K562 (cell line): Measurements from ENCODE around the gene NUPR1. TPM values are rescaled to one million over a fixed set of nuclear protein-coding genes. Genes with fewer than 3 reads are reported as not detected.

Experiments used
- ATAC-seq: fragments of 200-7000 bp; cut with Tn5 transposase; 3 replicates; pipeline ENCODE4 v1.9.1; 2020; ENCODE audit warnings: moderate library complexity
- BruUV-seq: library from RNA; stranded (reverse); fragments of 400-500 nt; replicated peaks from 2 replicates; lab custom pipeline; 2021; lab: Mats Ljungman, UMichigan
- CTCF ChIA-PET: fragments of 300-600 bp; formaldehyde crosslinking; extraction: SDS; loops from one replicate; lab custom pipeline; 2021; ENCODE audit warnings: low intra/inter-chr PET ratio; lab: Yijun Ruan, JAX
- POLR2A ChIA-PET: fragments of 300-600, 350-650 bp; sonication (Branson Sonifier 250); formaldehyde crosslinking; extraction: SDS; loops from one replicate; lab custom pipeline; 2021; ENCODE audit warnings: antibody characterized with exemption, inconsistent platforms; lab: Yijun Ruan, JAX
- DNase-seq, 4 experiments: peaks; one replicate each; pipeline versions ENCODE4 v3.0.0 to v3.0.0-alpha.2; 2011 to 2018; ENCODE audit warnings: low spot score in 3 of 4, mixed read lengths in 3 of 4; ENCODE audit errors: extremely low read depth in 1 of 4
- FAIRE-seq: peaks from 2 replicates; lab custom pipeline; 2011; peaks lifted over from hg19 to GRCh38; lab: Jason Lieb, UNC
- H2AFZ ChIP-seq: 2 replicates; pipeline ENCODE4 v1.6.0; 2011; ENCODE audit warnings: low read depth, low read length, control low read depth, inconsistent platforms
- H3K27ac ChIP-seq: fragments of 200-600 bp; 3 replicates; pipeline ENCODE4 v1.8.0; 2011; ENCODE audit warnings: low read depth, mild to moderate bottlenecking, control low read depth, inconsistent platforms, low read length, moderate library complexity, mixed read lengths; ENCODE audit errors: extremely low read depth
- H3K27me3 ChIP-seq, 2 experiments: fragments of 300-600 bp in 1 of 2; 2 replicates in 1 of 2; 3 replicates in 1 of 2; pipeline versions ENCODE4 v1.6.0 to v1.8.0; 2011; ENCODE audit warnings: inconsistent platforms in 2 of 2, low read length in 2 of 2, mild to moderate bottlenecking in 1 of 2, mixed read lengths in 1 of 2, moderate library complexity in 1 of 2; ENCODE audit not compliant: control insufficient read depth in 2 of 2, insufficient read depth in 2 of 2
- H3K36me3 ChIP-seq: fragments of 300-600 bp; 3 replicates; pipeline ENCODE4 v1.8.0; 2011; ENCODE audit warnings: mild to moderate bottlenecking, low read length, inconsistent platforms; ENCODE audit not compliant: control insufficient read depth, insufficient read depth
- H3K4me1 ChIP-seq, 2 experiments: fragments of 200-600 bp in 1 of 2; replicated peaks in 1 of 2; 2 replicates in 1 of 2; 3 replicates in 1 of 2; pipeline versions ENCODE4 v1.5.1 to v1.8.0; 2011; ENCODE audit warnings: inconsistent platforms in 2 of 2, low read length in 2 of 2, mild to moderate bottlenecking in 1 of 2, mixed read lengths in 1 of 2, moderate library complexity in 1 of 2; ENCODE audit not compliant: control insufficient read depth in 2 of 2, insufficient read depth in 2 of 2
- H3K4me2 ChIP-seq: 2 replicates; pipeline ENCODE4 v1.6.1; 2011; ENCODE audit warnings: low read length, control low read depth, inconsistent platforms, mixed read lengths; ENCODE audit not compliant: insufficient read depth
- H3K4me3 ChIP-seq: fragments of 200-600 bp; sonication (generic), shearing (Covaris generic); 2 replicates; pipeline ENCODE4 v1.5.1; 2016; ENCODE audit warnings: control low read depth, inconsistent platforms
- H3K79me2 ChIP-seq: fragments of 200-600 bp; 3 replicates; pipeline ENCODE4 v1.8.0; 2011; ENCODE audit warnings: low read length, inconsistent platforms; ENCODE audit not compliant: control insufficient read depth, insufficient read depth
- H3K9ac ChIP-seq, 2 experiments: 2 replicates each; pipeline versions ENCODE4 v1.6.0 to v1.6.1; 2011; ENCODE audit warnings: low read depth in 2 of 2, low read length in 2 of 2, control low read depth in 1 of 2, inconsistent platforms in 1 of 2, mild to moderate bottlenecking in 1 of 2, mixed read lengths in 1 of 2; ENCODE audit not compliant: insufficient read depth in 1 of 2
- H3K9me1 ChIP-seq: one replicate; pipeline ENCODE4 v1.6.0; 2011; ENCODE audit warnings: inconsistent platforms, mild to moderate bottlenecking, low read length, moderate library complexity; ENCODE audit not compliant: control insufficient read depth, insufficient read depth
- H3K9me3 ChIP-seq: replicated peaks from 2 replicates; pipeline ENCODE4 v1.5.1; 2011; ENCODE audit warnings: low read depth, low read length, inconsistent platforms; ENCODE audit not compliant: control insufficient read depth, insufficient read depth
- H4K20me1 ChIP-seq: replicated peaks from 2 replicates; pipeline ENCODE4 v1.6.1; 2011; ENCODE audit warnings: low read length, inconsistent platforms, mixed read lengths; ENCODE audit not compliant: control insufficient read depth, insufficient read depth
- MTA1 ChIP-seq: fragments of 450-650 bp; IDR thresholded peaks from 2 replicates; pipeline ENCODE4 v1.6.1; 2017; ENCODE audit warnings: borderline replicate concordance
- ZFX ChIP-seq: sonication (generic); formaldehyde crosslinking; IDR thresholded peaks from 2 replicates; pipeline ENCODE4 v1.8.0; 2022; ENCODE audit warnings: mild to moderate bottlenecking, missing genetic modification reagents, moderate library complexity
- WGBS: fragments of 100-300 bp; shearing (Covaris generic); methylation state at CpG from one replicate; pipeline ENCODE4 v1.1.6; 2016; ENCODE audit warnings: low coverage, mixed read lengths; ENCODE audit not compliant: insufficient coverage; ENCODE audit errors: missing lambda C conversion rate; 5-methylcytosine and 5-hydroxymethylcytosine counted together
- in situ Hi-C: fragments of 300-500 bp; cut with MboI; formaldehyde crosslinking; loops from 4 replicates; pipeline ENCODE4 v1.15.0; 2018; ENCODE audit warnings: inconsistent platforms, mixed read lengths
- intact Hi-C: fragments of 100-400 bp; cut with micrococcal nuclease; formaldehyde crosslinking; loops from 2 replicates; pipeline ENCODE4 v1.14.2; 2022
- polyA plus RNA-seq, 8 experiments: library from polyadenylated mRNA; depleted of rRNA in 4 of 8; stranded (reverse) in 5 of 8; unstranded in 3 of 8; fragments of >200 nt; fragmentation: Nextera tagmentation in 2 of 8; fragmentation: Illumina TruSeq in 1 of 8; extraction: Ambion mirVana in 2 of 8; extraction: Trizol in 1 of 8; gene quantifications; 2 replicates each; pipeline versions ENCODE4 v1.2.1 to v1.2.3, GENCODE V29; 2011 to 2014; ENCODE audit warnings: inconsistent platforms in 1 of 8, missing spikeins in 1 of 8
- total RNA-seq, 7 experiments: library from RNA; depleted of rRNA in 6 of 7; stranded (reverse); fragments of >200 nt in 6 of 7; fragmentation: Illumina TruSeq in 2 of 7; extraction: Trizol in 2 of 7; gene quantifications; 2 replicates each; pipeline versions ENCODE4 v1.2.1 to v1.2.3, GENCODE V29; 2011 to 2021; ENCODE audit warnings: low replicate concordance in 1 of 7

NUPR1 gene
- total and polyA plus RNA-seq, 9 of the 15 experiments (the other 6 are each of a cell fraction or from before 2014, with no cell fraction given), result 0.07 to 1.5 (median 0.27) TPM

DNA sequence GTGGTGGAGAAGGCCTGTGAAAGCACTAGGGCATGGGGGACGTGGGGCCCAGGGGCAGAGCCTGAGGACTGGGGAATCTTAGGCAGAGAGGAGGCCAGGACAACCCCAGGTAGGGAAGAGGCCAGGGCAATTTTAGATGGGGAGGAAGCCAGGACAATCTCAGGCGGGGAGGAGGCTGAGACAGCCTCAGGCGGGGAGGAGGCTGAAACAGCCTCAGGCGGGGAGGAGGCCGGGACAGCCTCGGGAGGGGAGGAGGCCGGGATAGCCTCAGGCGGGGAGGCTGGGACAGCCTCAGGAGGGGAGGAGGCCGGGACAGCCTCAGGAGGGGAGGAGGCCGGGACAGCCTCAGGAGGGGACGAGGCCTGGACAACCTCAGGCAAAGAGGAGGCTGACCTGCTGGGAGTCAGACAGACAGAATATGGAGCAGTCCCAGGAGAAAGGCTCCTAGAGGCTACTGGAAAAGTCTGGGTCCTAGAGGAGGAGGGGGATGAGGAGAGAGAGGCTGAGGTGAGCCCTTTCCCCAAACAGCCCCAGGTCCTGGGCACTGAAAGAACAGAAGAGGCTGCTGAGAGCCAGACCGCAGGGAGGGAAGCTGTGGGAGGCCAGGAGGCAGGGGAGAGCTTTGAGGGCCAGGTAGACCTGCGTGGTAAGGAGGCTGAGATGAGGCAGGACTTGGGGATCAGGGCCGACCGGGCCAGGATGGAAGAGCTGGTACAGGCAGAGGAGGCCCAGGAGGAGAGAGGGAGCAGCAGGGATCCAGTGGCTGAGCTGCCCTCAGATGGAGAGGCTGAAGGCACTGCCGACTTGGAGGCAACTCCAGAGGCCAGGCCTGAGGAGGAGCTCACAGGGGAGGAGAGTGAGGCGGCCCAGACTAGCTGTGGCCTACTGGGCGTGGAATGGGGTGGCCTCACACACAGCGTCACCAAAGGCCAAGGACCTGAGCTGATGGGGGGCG lies 42.7 kb downstream of the NUPR1 start:
- POLR2A ChIA-PET, result no interaction called here
- BruUV-seq, result no TSS peak
- Histone ChIP-seq H3K36me3 (no peaks in the 10 kb centered on the region), H3K9me1 (no peaks in the 10 kb centered on the region), H3K79me2 (peaks cover 6% of the 10 kb centered on the region; the same call in 2 of the 3 replicates), H3K4me1 (peaks cover 13 to 55% of the 10 kb centered on the region in 2 experiments), H3K27me3 (0 out of 5 replicates have a peak, but pooled peaks cover 0 to under 1% of the 10 kb centered on the region in 2 experiments), H3K27ac (no peak overlapping the region), H3K4me3 (no peak overlapping the region), H4K20me1 (no peaks in the 10 kb centered on the region), H3K9me3 (no peaks in the 10 kb centered on the region), H3K4me2 (no peak overlapping the region), H2AFZ (no peak overlapping the region), H3K9ac (peak overlapping the region in 1 of 2 experiments; percentile 87; a peak in 2 of 4 replicates)
- 70% methylated on average over 12 of the region's 20 CpGs for WGBS
- FAIRE-seq (no peak), DNase-seq (no peak), ATAC-seq (no peak)
- intact Hi-C loops, result no loop called here
- in situ Hi-C loops, result loop anchor here (25.0 kb wide), 1 partner anchor 1716 kb away; no protein-coding TSS in a partner anchor
- TF ChIP-seq MTA1, result no peak
- TF ChIP-seq ZFX (CRISPR knock-in tag), result 0 out of 2 replicates have a peak, but pooled peaks have one; percentile 39
- CTCF ChIA-PET, result no interaction called here
